Endothelial cell of umbilical vein (primary cell): Measurements from ENCODE around the gene GALNT10. TPM values are rescaled to one million over a fixed set of nuclear protein-coding genes. Genes with fewer than 3 reads are reported as not detected.
A peak's percentile ranks its signal among the peaks of the same experiment; 100 is the strongest.

Experiments
- BruUV-seq: library from RNA; stranded (reverse); fragments of 400-500 nt; replicated peaks from 2 replicates; lab custom pipeline; 2021; lab: Mats Ljungman, UMichigan
- CTCF ChIA-PET: fragments of 300-600, 350-600 bp; sonication (Branson Sonifier 250); formaldehyde crosslinking; loops from one replicate; lab custom pipeline; 2021; ENCODE audit warnings: antibody characterized with exemption, inconsistent platforms; lab: Charles Lee
- POLR2A ChIA-PET: fragments of 300-600, 350-600 bp; sonication (Branson Sonifier 250); formaldehyde crosslinking; loops from one replicate; lab custom pipeline; 2021; ENCODE audit warnings: antibody characterized with exemption, inconsistent platforms; lab: Charles Lee
- DNase-seq: peaks from one replicate; pipeline ENCODE4 v3.0.0-alpha.2; 2011; ENCODE audit warnings: low read depth, low spot score
- FAIRE-seq: peaks from 2 replicates; lab custom pipeline; 2011; peaks lifted over from hg19 to GRCh38; lab: Jason Lieb, UNC
- H2AFZ ChIP-seq: 2 replicates; pipeline ENCODE4 v1.6.0; 2012; ENCODE audit warnings: low read depth, low read length, control low read depth, inconsistent platforms
- H3K27ac ChIP-seq: 2 replicates; pipeline ENCODE4 v1.5.1; 2011; ENCODE audit warnings: low read depth, mild to moderate bottlenecking, control low read depth, low read length, moderate library complexity; ENCODE audit not compliant: insufficient read depth
- H3K27me3 ChIP-seq, 2 experiments: 2 replicates each; pipeline versions ENCODE4 v1.6.0 to v1.6.1; 2011; ENCODE audit warnings: low read length in 2 of 2, mixed read lengths in 1 of 2; ENCODE audit not compliant: control insufficient read depth in 2 of 2, insufficient read depth in 2 of 2
- H3K36me3 ChIP-seq, 2 experiments: 2 replicates in 1 of 2; 3 replicates in 1 of 2; pipeline ENCODE4 v1.5.1; 2011; ENCODE audit warnings: low read length in 2 of 2, mild to moderate bottlenecking in 1 of 2, moderate library complexity in 1 of 2; ENCODE audit not compliant: control insufficient read depth in 2 of 2, insufficient read depth in 2 of 2; ENCODE audit errors: extremely low read depth in 1 of 2
- H3K4me1 ChIP-seq: 3 replicates; pipeline ENCODE4 v1.5.1; 2011; ENCODE audit warnings: mild to moderate bottlenecking, low read length; ENCODE audit not compliant: control insufficient read depth, insufficient read depth; ENCODE audit errors: extremely low read depth
- H3K4me2 ChIP-seq: 2 replicates; pipeline ENCODE4 v1.6.1; 2011; ENCODE audit warnings: low read length, control low read depth, mixed read lengths; ENCODE audit not compliant: insufficient read depth
- H3K4me3 ChIP-seq, 3 experiments: fragments of 200-600 bp in 1 of 3; sonication (generic), shearing (Covaris generic) in 1 of 3; replicated peaks in 1 of 3; 2 replicates each; pipeline ENCODE4 v1.5.1; 2011 to 2016; ENCODE audit warnings: control low read depth in 3 of 3, low read length in 3 of 3, mild to moderate bottlenecking in 2 of 3, inconsistent platforms in 1 of 3, low read depth in 1 of 3, moderate library complexity in 1 of 3; ENCODE audit not compliant: insufficient read depth in 1 of 3
- H3K79me2 ChIP-seq: 2 replicates; pipeline ENCODE4 v1.6.0; 2012; ENCODE audit warnings: low read length, inconsistent platforms; ENCODE audit not compliant: control insufficient read depth, insufficient read depth
- H3K9ac ChIP-seq: replicated peaks from 2 replicates; pipeline ENCODE3; 2011; ENCODE audit warnings: low read length, control low read depth; ENCODE audit not compliant: insufficient read depth; ENCODE audit errors: extremely low read depth
- H3K9me1 ChIP-seq: replicated peaks from 3 replicates; pipeline ENCODE4 v1.6.0; 2011; ENCODE audit warnings: mild to moderate bottlenecking, low read length; ENCODE audit not compliant: control insufficient read depth, insufficient read depth; ENCODE audit errors: extremely low read depth
- H3K9me3 ChIP-seq: replicated peaks from 2 replicates; pipeline ENCODE4 v1.5.1; 2012; ENCODE audit warnings: low read length, inconsistent platforms; ENCODE audit not compliant: control insufficient read depth, insufficient read depth
- H4K20me1 ChIP-seq: replicated peaks from 2 replicates; pipeline ENCODE3; 2011; ENCODE audit warnings: mild to moderate bottlenecking, low read length; ENCODE audit not compliant: control insufficient read depth, insufficient read depth; ENCODE audit errors: extremely low read depth
- CTCF ChIP-seq, 2 donors: IDR thresholded peaks; 1 replicate in 1 of 2; 2 replicates in 1 of 2; pipeline ENCODE4 v1.5.1; 2011; ENCODE audit warnings: low read length in 2 of 2, mild to moderate bottlenecking in 2 of 2, moderate library complexity in 2 of 2, control low read depth in 1 of 2, inconsistent platforms in 1 of 2, low read depth in 1 of 2; ENCODE audit not compliant: insufficient read depth in 1 of 2; ENCODE audit errors: extremely low read depth in 1 of 2
- EZH2 ChIP-seq: IDR thresholded peaks from 2 replicates; pipeline ENCODE4 v1.6.1; 2012; ENCODE audit warnings: borderline replicate concordance, low read depth, mild to moderate bottlenecking, moderate library complexity, low read length, inconsistent platforms; ENCODE audit not compliant: severe bottlenecking
- FOS ChIP-seq: IDR thresholded peaks from 2 replicates; pipeline ENCODE4 v1.6.1; 2011; ENCODE audit warnings: mild to moderate bottlenecking, low read length, moderate library complexity, borderline replicate concordance; ENCODE audit not compliant: insufficient read depth
- GATA2 ChIP-seq: IDR thresholded peaks from 2 replicates; pipeline ENCODE4 v1.7.0; 2011; ENCODE audit warnings: low read depth, mild to moderate bottlenecking, moderate library complexity, mixed read lengths, low read length; ENCODE audit not compliant: insufficient read length, insufficient read depth
- JUN ChIP-seq: IDR thresholded peaks from 2 replicates; pipeline ENCODE4 v1.6.1; 2011; ENCODE audit warnings: borderline replicate concordance, low read depth; ENCODE audit not compliant: insufficient read length, insufficient read depth
- MYC ChIP-seq: IDR thresholded peaks from one replicate; pipeline ENCODE4 v1.6.1; 2011; ENCODE audit warnings: mild to moderate bottlenecking, low read depth, low read length
- POLR2A ChIP-seq: IDR thresholded peaks from 2 replicates; pipeline ENCODE4 v1.6.1; 2012; ENCODE audit warnings: low read depth, mild to moderate bottlenecking, control low read depth, low read length
- POLR2AphosphoS5 ChIP-seq: IDR thresholded peaks from 2 replicates; pipeline ENCODE4 v1.6.1; 2012; ENCODE audit warnings: low read depth, mild to moderate bottlenecking, control low read depth, low read length, moderate library complexity; ENCODE audit not compliant: insufficient read depth
- dilution Hi-C: fragments of 300-500 bp; cut with MboI; formaldehyde crosslinking; loops from one replicate; pipeline ENCODE4 v1.15.0; 2019; ENCODE audit warnings: low sequenced_read_pairs; ENCODE audit not compliant: extremely low pct_ligation_motif_present
- intact Hi-C: fragments of 100-400 bp; cut with micrococcal nuclease; formaldehyde crosslinking; loops from one replicate; pipeline ENCODE4 v1.10.0; 2022
- polyA plus RNA-seq, 4 experiments: library from polyadenylated mRNA; depleted of rRNA in 3 of 4; stranded (reverse) in 3 of 4; unstranded in 1 of 4; fragments of >200 nt; gene quantifications; 2 replicates each; pipeline versions ENCODE4 v1.2.1 to v1.2.3, GENCODE V29; 2011 to 2012; ENCODE audit warnings: missing spikeins in 1 of 4
- total RNA-seq: library from RNA; stranded (reverse); gene quantifications from 2 replicates; pipeline ENCODE4 v1.2.3, GENCODE V29; 2021
- TF ChIP-seq, protein P1 (sequence below): IDR thresholded peaks from 2 replicates; pipeline ENCODE4 v1.6.1; 2011; ENCODE audit not compliant: insufficient read depth, insufficient read length

GALNT10 gene
- total and polyA plus RNA-seq, 2 donors (not counting 3 experiments of a cell fraction or from before 2014, with no cell fraction given): 70.2 to 77.6 TPM

DNA sequence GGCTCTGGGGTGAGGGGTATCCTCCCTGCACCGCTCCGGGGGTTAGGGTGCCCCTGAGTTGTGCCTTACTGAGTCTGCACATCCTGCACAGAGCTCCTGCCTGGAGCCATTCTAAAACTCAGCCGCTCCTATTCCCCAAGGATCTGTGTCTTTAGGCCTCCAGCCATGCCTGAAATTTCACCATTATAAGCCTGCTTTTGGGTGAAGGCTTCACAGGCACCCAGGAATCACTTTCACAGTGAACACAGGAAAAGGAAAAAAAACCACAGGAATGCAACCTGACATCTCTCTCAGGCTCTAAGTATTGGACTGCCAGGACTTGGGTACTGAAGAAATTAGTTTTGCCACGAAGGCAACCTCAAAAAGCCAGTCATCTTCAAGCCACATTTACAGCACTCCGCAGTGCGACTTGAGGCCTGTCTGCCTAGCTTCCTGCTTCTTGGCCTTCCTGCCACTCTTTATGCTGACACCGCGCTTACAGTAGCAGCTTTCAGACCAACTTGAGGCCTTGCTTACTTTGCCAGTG lies 30.9 kb downstream of the GALNT10 start:
- Histone ChIP-seq H3K4me1 (peaks cover 23% of the 10 kb centered on the region), H3K9ac (peak overlapping the region; percentile 52), H3K27ac (peak overlapping the region; percentile 60), H3K36me3 (no peaks in the 10 kb centered on the region), H3K9me3 (no peaks in the 10 kb centered on the region), H3K4me2 (peak overlapping the region; percentile 38), H2AFZ (peak overlapping the region; percentile 21), H3K27me3 (no peaks in the 10 kb centered on the region), H4K20me1 (no peaks in the 10 kb centered on the region), H3K9me1 (no peaks in the 10 kb centered on the region), H3K79me2 (peaks cover 7% of the 10 kb centered on the region), H3K4me3 (no peak overlapping the region)
- ChIA-PET CTCF (interaction anchor here (1.0 to 1.6 kb wide), 9 partner anchors 10 to 183 kb away, joined by 3 to 5 read pairs (median 3); partner anchors contain the start of gene GALNT10), POLR2A (no interaction called here)
- TF ChIP-seq, protein P1, sequence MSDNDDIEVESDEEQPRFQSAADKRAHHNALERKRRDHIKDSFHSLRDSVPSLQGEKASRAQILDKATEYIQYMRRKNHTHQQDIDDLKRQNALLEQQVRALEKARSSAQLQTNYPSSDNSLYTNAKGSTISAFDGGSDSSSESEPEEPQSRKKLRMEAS: no peak
- no peak for TF ChIP-seq GATA2
- no peak for TF ChIP-seq POLR2A
- no peak for TF ChIP-seq FOS
- TF ChIP-seq POLR2AphosphoS5: no peak
- TF ChIP-seq EZH2: no peak
- no peak for TF ChIP-seq JUN
- no peak for TF ChIP-seq CTCF (IDR thresholded peaks at IDR 0.05; ENCODE audit: extremely low read depth in 1 of 2, insufficient read depth in 1 of 2, low read depth in 1 of 2, low read length in 2 of 2)
- TF ChIP-seq MYC: no peak
- BruUV-seq: no TSS peak
- peak; percentile 95 for FAIRE-seq
- dilution Hi-C loops: no loop called here
- intact Hi-C loops: loop anchor here (2.0 kb wide), 1 partner anchor 65 kb away; no protein-coding TSS in a partner anchor
- peak; percentile 58 for DNase-seq
